Body of pancreas (tissue), 4 donors: ENCODE data around the gene B4GAT1. TPM values are rescaled to one million over a fixed set of nuclear protein-coding genes. Genes with fewer than 3 reads are reported as not detected.

Source experiments
- ATAC-seq: fragments of 150-250 bp; one replicate; pipeline ENCODE4 v1.9.1; 2016
- DNase-seq, 4 donors: peaks; one replicate each; pipeline ENCODE4 v3.0.0-alpha.2; 2019
- H3K27ac ChIP-seq, 4 donors: fragments of 200-600 bp; sonication (generic); 1 replicate in 3 of 4; 2 replicates in 1 of 4; pipeline versions ENCODE4 v1.5.1 to v1.6.1; 2016 to 2019; ENCODE audit warnings: mild to moderate bottlenecking in 1 of 4, mixed read lengths in 1 of 4, moderate library complexity in 1 of 4
- H3K27me3 ChIP-seq, 2 donors: fragments of 200-600 bp; sonication (generic); one replicate each; pipeline ENCODE4 v1.6.0; 2016; ENCODE audit warnings: mild to moderate bottlenecking in 1 of 2
- H3K36me3 ChIP-seq, 2 donors: fragments of 200-600 bp; sonication (generic); replicated peaks in 1 of 2; 2 replicates each; pipeline ENCODE4 v1.5.1; 2016; ENCODE audit warnings: low read depth in 2 of 2; ENCODE audit not compliant: insufficient read depth in 1 of 2
- H3K4me1 ChIP-seq: fragments of 200-600 bp; sonication (generic); one replicate; pipeline ENCODE4 v1.6.0; 2016
- H3K4me3 ChIP-seq, 2 donors: fragments of 200-600 bp; sonication (generic); 1 replicate in 1 of 2; 2 replicates in 1 of 2; pipeline ENCODE4 v1.5.1; 2016 to 2019
- H3K9me3 ChIP-seq, 3 donors: fragments of 200-600 bp; sonication (generic); 1 replicate in 2 of 3; 2 replicates in 1 of 3; pipeline ENCODE4 v1.5.1; 2016
- POLR2A ChIP-seq, 3 donors: fragments of 450-650 bp; IDR thresholded peaks; one replicate each; pipeline ENCODE4 v1.6.1; 2016; ENCODE audit warnings: antibody characterized with exemption in 3 of 3, mild to moderate bottlenecking in 2 of 3
- WGBS, 2 donors: methylation state at CpG; one replicate each; pipeline ENCODE4 v1.1.5; 2017; 5-methylcytosine and 5-hydroxymethylcytosine counted together
- intact Hi-C: fragments of 100-400 bp; cut with DNase I; formaldehyde crosslinking; loops from one replicate; pipeline ENCODE4 v1.15.1; 2023
- total RNA-seq, 2 donors: library from RNA; depleted of rRNA; stranded (reverse); fragments of >200 nt; gene quantifications; one replicate each; pipeline ENCODE4 v1.1.0, GENCODE V29; 2016
- TF ChIP-seq, protein P1 (sequence below), 7 experiments: fragments of 450-650 bp in 4 of 7; fragments of 200-600 bp in 3 of 7; sonication (generic) in 3 of 7; IDR thresholded peaks; one replicate each; pipeline ENCODE4 v1.5.1; 2016 to 2019; ENCODE audit warnings: antibody characterized with exemption in 7 of 7

B4GAT1 gene
- total RNA-seq, 2 donors from 2014 or later: 17.8 to 20.8 TPM

DNA sequence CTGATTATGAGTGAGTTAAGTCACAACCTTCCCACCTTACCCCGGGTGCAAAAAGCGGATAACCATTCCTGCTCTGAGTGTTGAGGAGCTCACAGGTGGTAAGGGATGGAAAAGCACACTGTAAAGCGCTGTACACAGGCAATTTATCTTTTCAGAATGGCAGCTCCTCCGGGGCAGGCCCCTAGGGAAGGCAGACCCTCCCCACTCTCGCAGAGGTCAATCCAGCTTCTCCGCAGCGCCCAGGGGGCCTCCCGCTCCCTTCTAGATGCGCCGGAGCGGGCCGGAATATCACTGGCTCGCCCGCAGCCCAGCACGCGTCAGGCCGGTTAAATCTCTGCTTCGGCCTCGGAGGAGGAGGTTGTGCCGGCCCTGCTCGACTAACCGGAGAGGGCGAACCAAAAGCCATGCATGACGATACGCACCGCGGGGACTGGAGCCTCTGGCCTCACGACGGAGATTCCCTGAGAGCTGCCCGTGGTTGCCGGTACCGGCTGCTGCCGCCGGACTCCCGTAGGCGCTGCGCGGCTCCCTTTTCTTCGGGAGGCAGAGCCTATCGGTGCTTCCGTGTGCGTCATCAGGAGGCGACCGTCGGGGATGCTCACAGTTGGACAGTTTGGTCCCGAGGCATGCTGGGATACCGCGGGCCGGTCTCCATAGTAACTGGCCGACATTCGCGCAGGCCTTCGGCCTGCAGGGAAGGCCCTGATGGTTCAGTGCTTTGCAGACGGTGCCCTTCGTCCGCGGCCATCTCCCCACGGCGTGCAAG is 2.7 kb downstream of the B4GAT1 start, which contains the start of gene BRMS1:
BRMS1 (minus strand) TSS at position 555 of the 766 bp plus-strand sequence. CDS start 2,870 bp downstream, outside the sequence.
- peak; percentile 83 for ATAC-seq
- peak; percentile 98 to 99 (median 98) for DNase-seq
- Histone ChIP-seq H3K4me3 (peak within 1 kb of the TSS; percentile 67 to 98), H3K27me3 (no peaks in the 10 kb centered on the region), H3K4me1 (peaks cover 52% of the 10 kb centered on the region), H3K27ac (peak within 1 kb of the TSS; percentile 62 to 98 (median 85)), H3K36me3 (peaks cover 4 to 13% of the 10 kb centered on the region in 2 donors), H3K9me3 (no peaks in the 10 kb centered on the region)
- TF ChIP-seq, protein P1, sequence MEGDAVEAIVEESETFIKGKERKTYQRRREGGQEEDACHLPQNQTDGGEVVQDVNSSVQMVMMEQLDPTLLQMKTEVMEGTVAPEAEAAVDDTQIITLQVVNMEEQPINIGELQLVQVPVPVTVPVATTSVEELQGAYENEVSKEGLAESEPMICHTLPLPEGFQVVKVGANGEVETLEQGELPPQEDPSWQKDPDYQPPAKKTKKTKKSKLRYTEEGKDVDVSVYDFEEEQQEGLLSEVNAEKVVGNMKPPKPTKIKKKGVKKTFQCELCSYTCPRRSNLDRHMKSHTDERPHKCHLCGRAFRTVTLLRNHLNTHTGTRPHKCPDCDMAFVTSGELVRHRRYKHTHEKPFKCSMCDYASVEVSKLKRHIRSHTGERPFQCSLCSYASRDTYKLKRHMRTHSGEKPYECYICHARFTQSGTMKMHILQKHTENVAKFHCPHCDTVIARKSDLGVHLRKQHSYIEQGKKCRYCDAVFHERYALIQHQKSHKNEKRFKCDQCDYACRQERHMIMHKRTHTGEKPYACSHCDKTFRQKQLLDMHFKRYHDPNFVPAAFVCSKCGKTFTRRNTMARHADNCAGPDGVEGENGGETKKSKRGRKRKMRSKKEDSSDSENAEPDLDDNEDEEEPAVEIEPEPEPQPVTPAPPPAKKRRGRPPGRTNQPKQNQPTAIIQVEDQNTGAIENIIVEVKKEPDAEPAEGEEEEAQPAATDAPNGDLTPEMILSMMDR (IDR thresholded peaks at IDR 0.05): peak in 5 of 7 experiments; percentile 14 to 63 (median 54)
- TF ChIP-seq POLR2A (IDR thresholded peaks at IDR 0.05): peak; percentile 63 to 94 (median 94)
- WGBS, 2 donors: 0 to 4% methylated on average over 5 to 58 of the region's 59 CpGs
- intact Hi-C loops: no loop called here

DNA sequence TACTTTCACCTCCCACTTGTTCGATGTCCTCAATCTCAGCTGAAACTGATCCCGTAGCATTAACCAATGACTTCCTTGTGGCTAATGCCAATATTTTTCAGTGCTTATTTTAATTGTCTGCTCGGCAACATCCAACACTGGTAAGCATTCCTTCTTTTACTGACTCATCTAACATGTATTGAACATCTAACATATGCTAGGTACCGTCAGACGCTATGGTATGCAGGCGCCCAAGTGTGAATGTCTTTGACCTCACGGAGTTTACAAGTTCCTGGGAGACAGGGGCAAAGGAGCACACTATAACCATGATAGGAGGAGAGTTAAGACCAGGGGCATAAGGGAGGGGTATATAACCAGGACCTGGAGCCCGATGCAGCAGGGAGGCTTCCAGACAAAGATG is 4.3 kb downstream of the B4GAT1 start:
- Histone ChIP-seq H3K9me3 (no peaks in the 10 kb centered on the region), H3K4me1 (peaks cover 37% of the 10 kb centered on the region), H3K36me3 (peaks cover 4 to 16% of the 10 kb centered on the region in 2 donors), H3K27me3 (no peaks in the 10 kb centered on the region), H3K4me3 (no peak overlapping the region), H3K27ac (no peak overlapping the region)
- WGBS, 2 donors: 77 to 83% methylated on average over 8 of the region's 8 CpGs
- TF ChIP-seq, protein P1 (IDR thresholded peaks at IDR 0.05): no peak
- no peak for TF ChIP-seq POLR2A (IDR thresholded peaks at IDR 0.05)
- ATAC-seq (no peak), DNase-seq (no peak)
- intact Hi-C loops: no loop called here

DNA sequence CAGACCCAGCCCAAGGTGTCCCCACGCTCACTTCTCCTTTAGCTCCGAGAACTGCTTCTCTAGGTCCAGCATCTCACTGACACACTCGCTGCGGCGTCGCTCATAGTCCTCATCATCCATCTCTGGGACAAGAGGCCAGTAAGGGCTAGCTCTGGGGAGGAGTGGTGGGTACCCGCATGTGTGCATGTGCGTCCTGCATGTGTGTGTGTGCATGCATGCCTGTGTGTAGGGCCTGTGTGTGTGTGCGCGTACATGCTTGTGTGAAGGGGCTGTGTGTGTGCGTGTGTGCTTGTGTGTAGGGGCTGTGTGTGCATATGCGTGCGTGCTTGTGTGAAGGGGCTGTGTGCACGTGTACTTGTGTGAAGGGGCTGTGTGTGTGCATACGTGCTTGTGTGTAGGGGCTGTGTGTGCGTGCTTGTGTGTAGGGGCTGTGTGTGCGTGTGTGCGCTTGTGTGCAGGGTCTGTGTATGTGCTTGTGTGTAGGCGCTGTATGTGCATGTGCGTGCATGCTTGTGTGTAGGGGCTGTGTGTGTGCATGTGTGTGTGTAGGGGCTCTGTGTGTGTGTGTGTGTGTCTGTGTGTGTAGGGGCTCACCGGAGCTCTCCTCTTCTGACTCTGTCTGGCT is 5.8 kb downstream of the B4GAT1 start:
- H3K9me3 ChIP-seq: no peaks in the 10 kb centered on the region
- intact Hi-C loops: no loop called here
- peaks cover 4 to 16% of the 10 kb centered on the region in 2 donors for H3K36me3 ChIP-seq
- ATAC-seq (no peak), DNase-seq (no peak)
- no peak overlapping the region for H3K4me3 ChIP-seq
- 87 to 92% methylated on average over 21 of the region's 21 CpGs for WGBS, 2 donors
- no peaks in the 10 kb centered on the region for H3K27me3 ChIP-seq
- H3K4me1 ChIP-seq: peaks cover 42% of the 10 kb centered on the region
- TF ChIP-seq, protein P1 (IDR thresholded peaks at IDR 0.05): no peak
- TF ChIP-seq POLR2A (IDR thresholded peaks at IDR 0.05): no peak
- H3K27ac ChIP-seq: no peak overlapping the region

DNA sequence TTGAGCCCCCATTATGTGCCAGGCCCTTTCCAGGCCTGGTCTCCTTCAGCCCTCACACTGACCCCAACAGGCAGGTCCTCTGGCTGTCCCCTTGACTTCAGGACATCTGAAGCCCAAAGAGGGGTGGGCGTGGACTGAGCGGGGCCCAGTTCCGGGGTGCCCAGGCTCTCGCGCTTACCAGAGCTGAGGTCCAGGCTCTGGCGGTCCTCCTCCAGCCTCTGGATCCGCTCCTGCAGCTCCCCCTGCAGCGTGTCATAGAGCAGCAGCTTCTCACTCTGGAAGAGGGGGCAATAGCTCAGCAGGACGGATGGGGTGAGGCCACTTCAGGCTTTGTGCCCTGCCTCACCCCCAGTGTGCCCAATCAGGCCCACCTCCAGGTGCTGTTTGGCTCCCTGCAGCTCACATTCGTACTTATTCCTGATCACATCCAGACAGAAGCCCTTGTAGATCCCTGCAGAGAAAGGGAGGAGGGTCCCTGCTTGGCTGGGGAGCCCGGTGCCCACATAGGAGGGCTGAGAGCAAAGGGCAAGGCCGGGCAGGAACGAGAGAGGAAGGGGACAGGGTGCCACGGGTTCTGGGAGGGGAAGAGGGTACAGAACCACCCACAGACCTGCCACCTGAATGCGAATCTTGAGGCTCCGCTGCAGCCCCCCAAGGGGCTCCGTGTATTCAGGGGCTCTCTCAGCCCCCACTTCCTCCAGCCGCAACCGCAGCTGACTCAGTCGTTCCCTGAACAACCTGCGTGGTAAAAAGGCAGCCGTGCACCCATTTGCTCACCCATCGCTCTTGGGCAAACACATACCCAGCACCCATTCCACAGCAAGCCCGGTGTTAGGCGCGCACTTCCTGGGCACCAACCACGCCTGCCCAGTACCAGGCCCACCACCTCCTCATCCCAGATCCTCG is 6.6 kb downstream of the B4GAT1 start:
- H3K27me3 ChIP-seq: no peaks in the 10 kb centered on the region
- peaks cover 4 to 16% of the 10 kb centered on the region in 2 donors for H3K36me3 ChIP-seq
- no peak overlapping the region for H3K27ac ChIP-seq
- H3K4me3 ChIP-seq: no peak overlapping the region
- ATAC-seq: no peak
- TF ChIP-seq POLR2A (IDR thresholded peaks at IDR 0.05): no peak
- TF ChIP-seq, protein P1 (IDR thresholded peaks at IDR 0.05): no peak
- DNase-seq: no peak
- 87 to 90% methylated on average over 16 to 27 of the region's 28 CpGs for WGBS, 2 donors
- H3K9me3 ChIP-seq: no peaks in the 10 kb centered on the region
- intact Hi-C loops: no loop called here
- peaks cover 42% of the 10 kb centered on the region for H3K4me1 ChIP-seq
